HG03571 (cell line): ENCODE data around the gene ADGRG6.
"Not testable (repeated sequence)": the region's sequence is repeated elsewhere in the genome, so short reads cannot be mapped to it uniquely, and the experiment has no call there.

Source experiments
- ATAC-seq: cut with Tn5 transposase; IDR thresholded peaks from one replicate; pipeline ENCODE4 v1.9.1; 2021; ENCODE audit not compliant: unreplicated experiment

Gene ADGRG6

DNA sequence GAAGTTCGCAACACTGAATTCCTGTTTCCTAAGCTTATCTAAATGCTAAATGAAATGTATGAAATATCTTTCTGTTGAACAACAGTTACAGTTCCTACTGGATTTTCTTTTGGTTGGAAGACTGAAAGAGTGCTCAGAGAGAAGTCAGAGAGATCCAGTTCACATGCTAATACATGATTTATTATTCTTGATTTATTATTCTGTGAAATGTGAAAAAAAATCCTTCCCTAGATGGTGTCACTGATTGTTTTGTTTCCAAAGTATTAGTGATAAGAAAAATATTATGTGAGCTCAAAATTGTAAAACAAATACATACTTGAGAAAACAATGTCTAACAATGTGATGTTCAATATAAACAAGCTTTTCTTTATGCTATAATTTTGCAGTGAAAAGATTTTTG is 42.1 kb downstream of the ADGRG6 start:
- no peak for ATAC-seq

- no peak for ATAC-seq
Measured at GRCh38 chr6:142345261-142345660, 43.5 kb downstream of the ADGRG6 start.

DNA sequence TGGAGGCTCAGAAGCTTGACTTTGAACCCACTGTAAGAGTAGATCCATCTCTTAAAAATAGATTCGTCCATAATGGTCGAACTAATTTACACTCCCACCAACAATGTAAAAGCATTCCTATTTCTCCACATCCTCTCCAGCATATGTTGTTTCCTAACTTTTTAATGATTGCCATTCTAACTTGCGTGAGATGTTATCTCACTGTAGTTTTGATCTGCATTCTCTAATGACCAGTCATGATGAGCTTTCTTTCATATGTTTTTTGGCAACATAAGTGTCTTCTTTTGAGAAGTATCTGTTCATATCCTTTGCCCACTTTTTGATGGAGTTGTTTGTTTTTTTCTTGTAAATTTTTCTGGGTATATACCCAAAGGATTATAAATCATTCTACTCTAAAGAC is 44.4 kb downstream of the ADGRG6 start:
- ATAC-seq, result not testable (repeated sequence)

DNA sequence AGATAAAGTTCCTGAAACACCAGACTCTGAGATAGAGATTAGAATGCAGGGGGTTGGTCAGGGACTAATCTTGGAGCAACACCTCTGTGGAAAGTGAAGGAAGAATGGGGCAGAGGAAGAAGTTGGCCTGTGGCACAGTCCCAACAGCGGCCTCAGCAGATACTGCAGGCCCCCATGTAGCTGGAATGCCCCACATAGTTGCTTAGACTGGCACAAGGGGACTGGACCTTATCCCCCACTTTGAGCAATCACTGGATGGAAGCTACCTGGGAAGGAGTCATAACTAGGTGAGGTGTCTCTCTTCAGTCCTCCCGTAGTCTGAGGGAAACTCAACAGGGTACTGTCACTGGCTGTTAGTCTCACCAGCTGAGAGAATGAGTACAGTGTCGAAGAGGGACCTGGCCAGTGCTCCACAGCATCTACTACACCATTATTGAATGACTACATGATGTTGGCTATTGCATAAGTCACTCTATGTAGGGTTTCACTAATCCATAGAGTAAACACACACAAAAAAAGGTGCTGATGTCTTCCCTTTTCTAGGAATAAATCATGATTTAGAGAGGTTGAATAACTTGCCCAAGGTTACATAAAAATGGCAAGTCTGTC is 47.5 kb downstream of the ADGRG6 start:
- no peak for ATAC-seq

- no peak for ATAC-seq
Measured at GRCh38 chr6:142350309-142350708, 48.5 kb downstream of the ADGRG6 start.

GRCh38 chr6:142353690-142354089 is 51.9 kb downstream of the ADGRG6 start:
- ATAC-seq, result no peak

GRCh38 chr6:142354650-142355049 is 52.8 kb downstream of the ADGRG6 start:
- no peak for ATAC-seq

DNA sequence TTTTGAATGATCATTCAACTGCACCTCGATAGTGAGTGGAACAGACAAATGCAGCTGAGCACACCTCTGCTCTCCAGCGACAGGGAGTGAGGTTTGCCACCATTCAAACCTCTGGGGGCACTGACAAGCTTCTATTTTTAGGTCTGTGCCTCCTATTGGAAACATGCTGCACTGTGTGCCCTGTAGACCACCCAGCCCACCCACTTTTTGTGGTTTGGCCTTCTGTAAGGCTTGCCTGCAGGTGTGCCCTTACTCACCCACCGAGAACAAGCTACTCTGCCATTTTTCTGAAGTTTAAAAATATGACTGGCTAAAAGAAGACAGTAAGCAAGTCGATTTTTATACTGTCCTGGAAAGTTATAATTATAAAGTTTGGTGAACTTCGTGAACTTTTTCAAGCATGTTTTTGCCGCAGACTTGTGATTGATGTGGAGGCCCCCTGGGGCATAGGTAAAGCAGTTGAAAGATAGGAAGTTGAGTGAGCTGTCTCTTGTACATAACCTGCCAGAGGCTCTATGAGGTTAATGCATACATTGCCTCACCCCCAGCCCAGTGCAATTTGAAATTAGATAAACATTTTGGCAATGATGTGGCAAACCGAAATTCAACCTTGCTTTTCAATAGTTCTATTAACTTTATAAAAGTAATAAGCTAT is 53.8 kb downstream of the ADGRG6 start:
- no peak for ATAC-seq

GRCh38 chr6:142356201-142356883 is 54.5 kb downstream of the ADGRG6 start:
- no peak for ATAC-seq

DNA sequence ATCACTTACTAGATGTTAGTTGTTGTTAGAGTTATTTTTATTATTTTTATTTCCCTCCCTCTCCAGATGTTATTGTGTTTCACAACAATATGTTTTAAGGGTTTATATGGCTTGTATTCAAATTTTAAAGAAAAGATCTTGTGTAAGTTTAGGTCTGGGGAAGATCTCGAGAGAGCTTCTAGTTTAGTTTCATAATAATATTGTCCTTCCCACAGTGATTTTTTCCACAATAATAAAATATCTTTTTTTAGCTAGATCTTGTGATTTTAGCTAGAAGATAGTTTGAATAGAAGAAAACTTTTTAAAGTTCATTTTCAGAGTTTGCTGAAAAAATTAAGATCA is 55.0 kb downstream of the ADGRG6 start:
- ATAC-seq, result no peak

- ATAC-seq, result no peak
Measured at GRCh38 chr6:142357879-142358278, 56.1 kb downstream of the ADGRG6 start.

DNA sequence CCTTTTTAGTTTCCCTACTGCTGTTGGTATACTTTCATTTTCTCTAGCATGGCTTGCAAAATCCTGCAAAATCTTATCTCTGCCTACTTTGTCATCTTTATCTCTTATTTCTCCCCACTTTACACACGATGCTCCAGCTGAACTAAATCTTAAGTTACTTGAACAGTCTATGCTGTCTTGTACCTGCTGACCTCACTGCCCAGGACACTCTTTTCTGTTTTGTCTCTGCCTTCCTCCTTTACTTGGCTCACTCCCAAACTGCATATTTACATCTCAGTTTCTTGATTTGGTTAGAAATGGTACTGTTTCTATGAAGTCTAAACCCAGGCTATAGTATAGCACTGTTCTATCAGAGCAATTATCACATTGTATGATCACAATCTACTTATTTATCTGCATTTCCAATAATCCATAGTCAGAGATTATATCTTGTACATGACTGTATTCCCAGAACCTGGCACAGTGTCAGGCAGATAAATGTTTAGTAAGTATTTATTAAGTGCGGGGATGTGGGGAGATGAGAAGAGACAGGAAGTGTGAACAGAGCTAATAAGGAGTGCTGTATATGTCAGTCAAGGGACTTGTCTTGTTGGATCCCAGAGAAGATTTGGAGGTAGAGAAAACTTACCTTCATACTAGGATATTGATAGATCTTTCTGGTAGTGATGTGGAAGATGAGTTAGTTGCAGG is 57.6 kb downstream of the ADGRG6 start:
- ATAC-seq, result no peak

DNA sequence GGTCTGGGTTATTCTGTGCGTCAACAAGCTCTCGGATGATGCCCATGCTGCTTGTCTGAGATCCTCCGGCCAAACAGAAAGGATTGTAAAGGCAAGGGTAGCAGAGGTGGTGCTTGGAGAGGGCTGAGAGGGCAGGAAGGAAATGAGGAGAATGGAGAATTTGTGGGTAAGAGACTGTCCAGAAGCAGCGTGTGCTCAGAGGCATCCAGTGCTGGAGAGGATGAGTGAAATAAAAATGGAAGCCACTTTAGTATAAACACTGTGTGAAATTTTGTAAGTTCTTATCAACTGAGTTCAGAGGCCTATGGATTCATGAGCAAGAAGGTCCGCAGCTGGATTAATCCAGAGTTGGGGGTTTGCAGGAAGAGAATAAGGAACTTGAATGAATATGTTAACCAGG is 59.5 kb downstream of the ADGRG6 start:
- ATAC-seq, result no peak

GRCh38 chr6:142361779-142362750 is 60.3 kb downstream of the ADGRG6 start:
- ATAC-seq, result no peak

DNA sequence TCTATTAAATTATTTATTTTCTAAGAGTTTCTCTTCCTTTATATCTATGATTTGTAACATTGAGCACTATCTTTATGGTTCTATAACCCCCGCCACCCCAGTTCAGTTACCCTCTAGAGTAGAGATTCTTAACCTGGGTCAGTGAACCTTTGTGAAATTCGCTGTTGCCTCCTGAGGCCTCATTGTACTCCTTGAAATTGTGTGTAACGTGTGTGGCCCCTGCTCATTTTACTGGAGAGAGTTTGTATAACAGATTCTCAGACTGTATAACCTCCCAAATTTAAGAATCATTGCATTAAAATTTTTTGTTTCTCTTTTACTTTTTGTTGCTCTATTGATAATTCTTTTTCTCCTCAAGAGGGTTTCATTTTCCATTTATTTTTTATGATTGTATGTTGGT is 65.3 kb downstream of the ADGRG6 start:
- ATAC-seq, result no peak

- ATAC-seq, result no peak
Measured at GRCh38 chr6:142367501-142368018, 65.8 kb downstream of the ADGRG6 start.

- no peak for ATAC-seq
Measured at GRCh38 chr6:142369266-142369665, 67.5 kb downstream of the ADGRG6 start.

- no peak for ATAC-seq
Measured at GRCh38 chr6:142372348-142372747, 70.5 kb downstream of the ADGRG6 start.

DNA sequence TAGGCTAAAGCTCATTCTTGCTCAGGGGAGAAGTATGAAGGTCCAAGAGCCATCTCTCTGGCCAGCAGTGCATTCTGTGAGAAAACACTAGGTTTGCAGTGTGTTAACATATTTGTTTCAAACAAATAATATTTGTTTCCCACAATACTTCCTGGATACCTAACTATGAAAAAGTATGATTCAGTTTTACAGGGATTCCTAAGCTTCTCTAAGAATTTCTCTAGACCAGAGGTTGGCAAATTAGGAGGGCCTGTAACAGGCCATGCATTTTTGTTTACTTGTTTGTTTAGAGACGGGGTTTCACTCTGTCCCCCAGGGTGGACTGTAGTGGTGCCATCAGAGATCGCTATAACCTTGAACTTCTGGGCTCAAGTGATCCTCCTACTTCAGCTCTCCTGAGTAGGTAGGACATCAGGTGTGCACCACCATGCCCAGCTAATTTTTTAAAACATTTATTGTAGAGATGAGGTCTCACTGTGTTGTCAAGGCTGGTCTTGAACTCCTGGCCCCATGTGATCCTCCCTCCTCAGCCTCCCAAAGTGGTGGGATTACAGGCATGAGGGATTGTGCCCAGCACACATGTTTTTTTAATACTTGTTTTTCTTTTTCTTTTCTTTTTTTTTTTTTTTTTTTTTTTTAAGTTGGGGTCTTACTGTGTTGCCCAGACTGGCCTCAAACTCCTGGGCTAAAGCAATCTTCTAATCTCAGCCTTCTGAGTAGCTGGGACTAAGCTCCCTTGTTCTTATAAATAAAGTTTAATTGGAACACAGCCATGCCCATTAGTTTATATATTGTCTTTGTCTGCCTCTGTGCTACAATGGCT is 71.7 kb downstream of the ADGRG6 start:
- no peak for ATAC-seq
